Activated CD4-positive, alpha-beta T cell treated with anti-CD3 and anti-CD28 coated beads, Interleukin-2, Interleukin-6, amounts not matched to agents 100 ng/mL and 50 ng/mL, durations not matched to agents 16 hours and 8 hours (primary cell): ENCODE data around the gene TMEM52B.

ENCODE experiments used
- DNase-seq: peaks from one replicate; pipeline ENCODE4 v3.0.0-alpha.2; 2020

TMEM52B gene

GRCh38 chr12:10178821-10179220, at the start of gene TMEM52B:
TSS of gene TMEM52B (plus strand) at chr12:10179032. CDS start at chr12:10179575, 543 bp downstream.
- DNase-seq: no peak

GRCh38 chr12:10130042-10130441, 48.8 kb upstream of the TMEM52B start, which contains the start of gene CLEC7A:
TSS of gene CLEC7A (minus strand) at chr12:10130199. CDS start at chr12:10130082, 117 bp downstream.
- DNase-seq: peak; percentile 52

- DNase-seq: no peak
These were observed 47.6 kb upstream of the TMEM52B start for GRCh38 chr12:10131111-10131690.

- no peak for DNase-seq
These were observed 45.9 kb upstream of the TMEM52B start for GRCh38 chr12:10132850-10133370.

GRCh38 chr12:10135126-10135525, 43.7 kb upstream of the TMEM52B start:
- no peak for DNase-seq

- DNase-seq: no peak
These were observed 42.1 kb upstream of the TMEM52B start for GRCh38 chr12:10136637-10137205.

- peak; percentile 54 for DNase-seq
These were observed 38.8 kb upstream of the TMEM52B start for GRCh38 chr12:10140001-10140400.

- DNase-seq: no peak
These were observed 35.7 kb upstream of the TMEM52B start for GRCh38 chr12:10142976-10143589.

- peak; percentile 36 for DNase-seq
These were observed 31.0 kb upstream of the TMEM52B start for GRCh38 chr12:10147714-10148403.

GRCh38 chr12:10151621-10152020, 27.2 kb upstream of the TMEM52B start:
- DNase-seq: no peak

- peak; percentile 69 for DNase-seq
These were observed 25.3 kb upstream of the TMEM52B start for GRCh38 chr12:10153271-10154144.

- no peak for DNase-seq
These were observed 24.7 kb upstream of the TMEM52B start for GRCh38 chr12:10154145-10154496.

- no peak for DNase-seq
These were observed 22.9 kb upstream of the TMEM52B start for GRCh38 chr12:10155966-10156365.

GRCh38 chr12:10158406-10158805, 20.4 kb upstream of the TMEM52B start:
- DNase-seq: no peak

- DNase-seq: no peak
These were observed 19.6 kb upstream of the TMEM52B start for GRCh38 chr12:10159280-10159679.

- DNase-seq: no peak
These were observed 18.0 kb upstream of the TMEM52B start for GRCh38 chr12:10160617-10161385.

- no peak for DNase-seq
These were observed 15.7 kb upstream of the TMEM52B start for GRCh38 chr12:10163084-10163483.

GRCh38 chr12:10165421-10165820, 13.4 kb upstream of the TMEM52B start:
- no peak for DNase-seq

- no peak for DNase-seq
These were observed 11.2 kb upstream of the TMEM52B start for GRCh38 chr12:10167599-10167998.

GRCh38 chr12:10169104-10169503, 9.7 kb upstream of the TMEM52B start:
- no peak for DNase-seq

- DNase-seq: no peak
These were observed 8.6 kb upstream of the TMEM52B start for GRCh38 chr12:10170216-10170615.
